HepG2 (cell line): ENCODE measurements around the gene IPO5. TPM values are rescaled to one million over a fixed set of nuclear protein-coding genes. Genes with fewer than 3 reads are reported as not detected.
A peak's percentile ranks its signal among the peaks of the same experiment; 100 is the strongest.

Experiments used
- GATAD1 ChIP-seq: IDR thresholded peaks from 2 replicates; pipeline ENCODE4 v1.6.1; 2016; ENCODE audit warnings: missing genetic modification reagents, missing compliant biosample characterization
- KLF15 ChIP-seq: sonication (generic); formaldehyde crosslinking; IDR thresholded peaks from 2 replicates; pipeline ENCODE4 v1.8.1; 2023; ENCODE audit warnings: borderline replicate concordance, mild to moderate bottlenecking, inconsistent platforms, missing genetic modification reagents, mixed read lengths
- MEIS1 ChIP-seq: sonication (generic); formaldehyde crosslinking; IDR thresholded peaks from 2 replicates; pipeline ENCODE4 v1.9.0; 2021; ENCODE audit warnings: mild to moderate bottlenecking, missing genetic modification reagents, moderate library complexity, borderline replicate concordance
- NCOR1 ChIP-seq: fragments of 200-600 bp; sonication (generic); IDR thresholded peaks from 2 replicates; pipeline ENCODE4 v1.7.0; 2017; ENCODE audit warnings: antibody characterized with exemption, low read length, borderline replicate concordance
- NFIC ChIP-seq: IDR thresholded peaks from 2 replicates; pipeline ENCODE4 v1.6.1; 2012; ENCODE audit warnings: mild to moderate bottlenecking, low read length, inconsistent platforms
- SKI ChIP-seq: fragments of 450-650 bp; IDR thresholded peaks from one replicate; pipeline ENCODE4 v1.6.1; 2018; ENCODE audit warnings: mild to moderate bottlenecking; ENCODE audit not compliant: partially characterized antibody
- YY1 ChIP-seq: IDR thresholded peaks from 2 replicates; pipeline ENCODE4 v1.6.1; 2011; ENCODE audit warnings: low read length, low read depth, moderate library complexity, mild to moderate bottlenecking; ENCODE audit not compliant: insufficient read depth, insufficient replicate concordance
- ZNF609 ChIP-seq: sonication (generic); formaldehyde crosslinking; IDR thresholded peaks from 2 replicates; pipeline ENCODE4 v1.4.0; 2020; ENCODE audit warnings: mild to moderate bottlenecking, missing genetic modification reagents, borderline replicate concordance
- ZNF615 ChIP-seq: sonication (generic); formaldehyde crosslinking; IDR thresholded peaks from 2 replicates; pipeline ENCODE4 v1.5.0; 2020; ENCODE audit warnings: mild to moderate bottlenecking, missing genetic modification reagents, borderline replicate concordance
- polyA plus RNA-seq, 8 experiments: library from polyadenylated mRNA; depleted of rRNA in 3 of 8; stranded (reverse) in 7 of 8; unstranded in 1 of 8; fragments of >200 nt; fragmentation: Illumina TruSeq in 4 of 8; extraction: Trizol in 4 of 8; gene quantifications; 2 replicates each; pipeline versions ENCODE4 v1.2.1 to v1.2.3, GENCODE V29; 2011 to 2016; ENCODE audit warnings: low read depth in 4 of 8, missing spikeins in 1 of 8, mixed read lengths in 1 of 8; ENCODE audit not compliant: insufficient read depth in 1 of 8
- total RNA-seq, 5 experiments: library from RNA; depleted of rRNA; stranded (reverse); fragments of >200 nt; fragmentation: Illumina TruSeq; extraction: Trizol; gene quantifications; 2 replicates each; pipeline ENCODE4 v1.2.3, GENCODE V29; 2016; ENCODE audit warnings: low read depth in 1 of 5
- TF ChIP-seq, protein P1 (sequence below): sonication (generic); formaldehyde crosslinking; IDR thresholded peaks from 2 replicates; pipeline ENCODE4 v1.5.0; 2020; ENCODE audit warnings: mild to moderate bottlenecking, missing genetic modification reagents, borderline replicate concordance
- TF ChIP-seq, protein P2 (sequence below): sonication (generic); formaldehyde crosslinking; IDR thresholded peaks from 2 replicates; pipeline ENCODE4 v1.4.0; 2020; ENCODE audit warnings: missing genetic modification reagents, borderline replicate concordance
- TF ChIP-seq, protein P3 (sequence below): sonication (generic); formaldehyde crosslinking; IDR thresholded peaks from 2 replicates; pipeline ENCODE4 v1.5.0; 2020; ENCODE audit warnings: missing genetic modification reagents, mild to moderate bottlenecking, borderline replicate concordance
- TF ChIP-seq, protein P4 (sequence below): sonication (generic); formaldehyde crosslinking; IDR thresholded peaks from 2 replicates; pipeline ENCODE4 v1.5.1; 2020; ENCODE audit warnings: mild to moderate bottlenecking, moderate library complexity, missing genetic modification reagents

IPO5 gene
- total and polyA plus RNA-seq, 2 of the 13 experiments (the other 11 are each of a cell fraction or from before 2014, with no cell fraction given) = 155 to 242 TPM

DNA sequence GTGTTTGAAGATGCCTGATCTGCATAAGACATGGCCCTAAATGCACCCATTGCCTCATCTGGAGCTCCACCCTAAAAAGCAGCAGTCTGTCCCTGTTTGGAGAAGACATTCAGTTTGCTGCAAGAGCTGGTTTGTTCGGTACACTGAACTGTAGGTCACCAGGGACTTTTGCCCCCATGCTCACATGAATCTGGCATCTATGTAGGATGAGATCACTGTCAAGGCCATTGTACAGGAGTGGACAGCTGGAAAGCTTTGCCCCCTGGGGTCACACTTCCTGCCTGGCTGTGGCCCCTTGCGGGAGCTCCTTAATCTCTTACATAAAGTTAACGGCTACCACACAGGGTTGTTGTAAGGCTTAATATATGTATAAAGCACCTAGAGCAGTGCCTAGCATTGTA, 73.0 kb downstream of the IPO5 start (continued):
- TF ChIP-seq YY1 (peak; percentile 26), ZNF615 (peak; percentile 73; the same call in 1 of the 2 replicates), NFIC (peak; percentile 72; the same call in 1 of the 2 replicates), ZNF609 (peak; percentile 88), KLF15 (CRISPR knock-in tag) (no peak), NCOR1 (peak; percentile 92; the same call in 1 of the 2 replicates), SKI (peak; percentile 95), MEIS1 (CRISPR knock-in tag) (0 out of 2 replicates have a peak, but pooled peaks have one; percentile 49), GATAD1 (CRISPR knock-in tag) (peak; percentile 47; the same call in 1 of the 2 replicates)
- TF ChIP-seq, protein P1, sequence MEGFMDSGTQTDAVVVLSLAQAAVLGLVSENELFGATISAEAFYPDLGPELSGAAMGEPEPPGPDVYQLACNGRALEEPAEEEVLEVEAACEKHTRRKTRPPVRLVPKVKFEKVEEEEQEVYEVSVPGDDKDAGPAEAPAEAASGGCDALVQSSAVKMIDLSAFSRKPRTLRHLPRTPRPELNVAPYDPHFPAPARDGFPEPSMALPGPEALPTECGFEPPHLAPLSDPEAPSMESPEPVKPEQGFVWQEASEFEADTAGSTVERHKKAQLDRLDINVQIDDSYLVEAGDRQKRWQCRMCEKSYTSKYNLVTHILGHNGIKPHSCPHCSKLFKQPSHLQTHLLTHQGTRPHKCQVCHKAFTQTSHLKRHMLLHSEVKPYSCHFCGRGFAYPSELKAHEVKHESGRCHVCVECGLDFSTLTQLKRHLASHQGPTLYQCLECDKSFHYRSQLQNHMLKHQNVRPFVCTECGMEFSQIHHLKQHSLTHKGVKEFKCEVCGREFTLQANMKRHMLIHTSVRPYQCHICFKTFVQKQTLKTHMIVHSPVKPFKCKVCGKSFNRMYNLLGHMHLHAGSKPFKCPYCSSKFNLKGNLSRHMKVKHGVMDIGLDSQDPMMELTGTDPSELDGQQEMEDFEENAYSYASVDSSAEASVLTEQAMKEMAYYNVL (CRISPR knock-in tag) = peak; percentile 86; the same call in 1 of the 2 replicates
- TF ChIP-seq, protein P2, sequence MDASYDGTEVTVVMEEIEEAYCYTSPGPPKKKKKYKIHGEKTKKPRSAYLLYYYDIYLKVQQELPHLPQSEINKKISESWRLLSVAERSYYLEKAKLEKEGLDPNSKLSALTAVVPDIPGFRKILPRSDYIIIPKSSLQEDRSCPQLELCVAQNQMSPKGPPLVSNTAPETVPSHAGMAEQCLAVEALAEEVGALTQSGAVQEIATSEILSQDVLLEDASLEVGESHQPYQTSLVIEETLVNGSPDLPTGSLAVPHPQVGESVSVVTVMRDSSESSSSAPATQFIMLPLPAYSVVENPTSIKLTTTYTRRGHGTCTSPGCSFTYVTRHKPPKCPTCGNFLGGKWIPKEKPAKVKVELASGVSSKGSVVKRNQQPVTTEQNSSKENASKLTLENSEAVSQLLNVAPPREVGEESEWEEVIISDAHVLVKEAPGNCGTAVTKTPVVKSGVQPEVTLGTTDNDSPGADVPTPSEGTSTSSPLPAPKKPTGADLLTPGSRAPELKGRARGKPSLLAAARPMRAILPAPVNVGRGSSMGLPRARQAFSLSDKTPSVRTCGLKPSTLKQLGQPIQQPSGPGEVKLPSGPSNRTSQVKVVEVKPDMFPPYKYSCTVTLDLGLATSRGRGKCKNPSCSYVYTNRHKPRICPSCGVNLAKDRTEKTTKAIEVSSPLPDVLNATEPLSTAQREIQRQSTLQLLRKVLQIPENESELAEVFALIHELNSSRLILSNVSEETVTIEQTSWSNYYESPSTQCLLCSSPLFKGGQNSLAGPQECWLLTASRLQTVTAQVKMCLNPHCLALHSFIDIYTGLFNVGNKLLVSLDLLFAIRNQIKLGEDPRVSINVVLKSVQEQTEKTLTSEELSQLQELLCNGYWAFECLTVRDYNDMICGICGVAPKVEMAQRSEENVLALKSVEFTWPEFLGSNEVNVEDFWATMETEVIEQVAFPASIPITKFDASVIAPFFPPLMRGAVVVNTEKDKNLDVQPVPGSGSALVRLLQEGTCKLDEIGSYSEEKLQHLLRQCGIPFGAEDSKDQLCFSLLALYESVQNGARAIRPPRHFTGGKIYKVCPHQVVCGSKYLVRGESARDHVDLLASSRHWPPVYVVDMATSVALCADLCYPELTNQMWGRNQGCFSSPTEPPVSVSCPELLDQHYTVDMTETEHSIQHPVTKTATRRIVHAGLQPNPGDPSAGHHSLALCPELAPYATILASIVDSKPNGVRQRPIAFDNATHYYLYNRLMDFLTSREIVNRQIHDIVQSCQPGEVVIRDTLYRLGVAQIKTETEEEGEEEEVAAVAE (CRISPR knock-in tag) = peak; percentile 45; the same call in 1 of the 2 replicates
- TF ChIP-seq, protein P3, sequence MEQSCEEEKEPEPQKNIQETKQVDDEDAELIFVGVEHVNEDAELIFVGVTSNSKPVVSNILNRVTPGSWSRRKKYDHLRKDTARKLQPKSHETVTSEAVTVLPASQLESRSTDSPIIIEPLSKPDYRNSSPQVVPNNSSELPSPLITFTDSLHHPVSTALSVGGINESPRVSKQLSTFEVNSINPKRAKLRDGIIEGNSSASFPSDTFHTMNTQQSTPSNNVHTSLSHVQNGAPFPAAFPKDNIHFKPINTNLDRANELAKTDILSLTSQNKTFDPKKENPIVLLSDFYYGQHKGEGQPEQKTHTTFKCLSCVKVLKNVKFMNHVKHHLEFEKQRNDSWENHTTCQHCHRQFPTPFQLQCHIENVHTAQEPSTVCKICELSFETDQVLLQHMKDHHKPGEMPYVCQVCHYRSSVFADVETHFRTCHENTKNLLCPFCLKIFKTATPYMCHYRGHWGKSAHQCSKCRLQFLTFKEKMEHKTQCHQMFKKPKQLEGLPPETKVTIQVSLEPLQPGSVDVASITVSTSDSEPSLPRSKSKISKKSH = no peak
- TF ChIP-seq, protein P4, sequence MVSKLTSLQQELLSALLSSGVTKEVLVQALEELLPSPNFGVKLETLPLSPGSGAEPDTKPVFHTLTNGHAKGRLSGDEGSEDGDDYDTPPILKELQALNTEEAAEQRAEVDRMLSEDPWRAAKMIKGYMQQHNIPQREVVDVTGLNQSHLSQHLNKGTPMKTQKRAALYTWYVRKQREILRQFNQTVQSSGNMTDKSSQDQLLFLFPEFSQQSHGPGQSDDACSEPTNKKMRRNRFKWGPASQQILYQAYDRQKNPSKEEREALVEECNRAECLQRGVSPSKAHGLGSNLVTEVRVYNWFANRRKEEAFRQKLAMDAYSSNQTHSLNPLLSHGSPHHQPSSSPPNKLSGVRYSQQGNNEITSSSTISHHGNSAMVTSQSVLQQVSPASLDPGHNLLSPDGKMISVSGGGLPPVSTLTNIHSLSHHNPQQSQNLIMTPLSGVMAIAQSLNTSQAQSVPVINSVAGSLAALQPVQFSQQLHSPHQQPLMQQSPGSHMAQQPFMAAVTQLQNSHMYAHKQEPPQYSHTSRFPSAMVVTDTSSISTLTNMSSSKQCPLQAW (CRISPR knock-in tag) = peak; percentile 96
